ENCODE results near the gene TRIM10.

Gene TRIM10

GRCh38 chr6:30188541-30188940 is 27.5 kb upstream of the TRIM10 start:
- no peak overlapping the region for H3K4me3 ChIP-seq (ENCODE audit: low read depth, low read length)
- DNase-seq (ENCODE audit: low read depth), result no peak
- TF ChIP-seq CTCF (IDR thresholded peaks at IDR 0.05; ENCODE audit: low read depth, low read length, missing control alignments), result no peak

- DNase-seq (ENCODE audit: low read depth), result no peak
- H3K4me3 ChIP-seq (ENCODE audit: low read depth, low read length), result no peak overlapping the region
- no peak for TF ChIP-seq CTCF (IDR thresholded peaks at IDR 0.05; ENCODE audit: low read depth, low read length, missing control alignments)
These were observed 25.0 kb upstream of the TRIM10 start for GRCh38 chr6:30185846-30186484.

- no peak for TF ChIP-seq CTCF (IDR thresholded peaks at IDR 0.05; ENCODE audit: low read depth, low read length, missing control alignments)
- H3K4me3 ChIP-seq (ENCODE audit: low read depth, low read length), result no peak overlapping the region
- DNase-seq (ENCODE audit: low read depth), result no peak
These were observed 23.5 kb upstream of the TRIM10 start for GRCh38 chr6:30184417-30185031.

GRCh38 chr6:30180145-30180544 is 19.1 kb upstream of the TRIM10 start:
- no peak for DNase-seq (ENCODE audit: low read depth)
- H3K4me3 ChIP-seq (ENCODE audit: low read depth, low read length), result no peak overlapping the region
- TF ChIP-seq CTCF (IDR thresholded peaks at IDR 0.05; ENCODE audit: low read depth, low read length, missing control alignments), result no peak

GRCh38 chr6:30178837-30179236 is 17.8 kb upstream of the TRIM10 start:
- no peak for DNase-seq (ENCODE audit: low read depth)
- no peak for TF ChIP-seq CTCF (IDR thresholded peaks at IDR 0.05; ENCODE audit: low read depth, low read length, missing control alignments)
- no peak overlapping the region for H3K4me3 ChIP-seq (ENCODE audit: low read depth, low read length)

- DNase-seq (ENCODE audit: low read depth), result no peak
- no peak for TF ChIP-seq CTCF (IDR thresholded peaks at IDR 0.05; ENCODE audit: low read depth, low read length, missing control alignments)
- H3K4me3 ChIP-seq (ENCODE audit: low read depth, low read length), result no peak overlapping the region
These were observed 14.8 kb upstream of the TRIM10 start for GRCh38 chr6:30175765-30176164.

GRCh38 chr6:30172681-30173080 is 11.7 kb upstream of the TRIM10 start:
- TF ChIP-seq CTCF (IDR thresholded peaks at IDR 0.05; ENCODE audit: low read depth, low read length, missing control alignments), result no peak
- H3K4me3 ChIP-seq (ENCODE audit: low read depth, low read length), result no peak overlapping the region
- no peak for DNase-seq (ENCODE audit: low read depth)

All from GM12864 (cell line).